ENCODE measurements around the gene VGLL4.

- TF ChIP-seq CTCF (optimal IDR thresholded peaks at IDR 0.05 in 1 of 3, IDR thresholded peaks at IDR 0.05 in 1 of 3, conservative IDR thresholded peaks at IDR 0.05 in 1 of 3; ENCODE audit: extremely low read depth in 1 of 3, insufficient read depth in 2 of 3, low read length in 3 of 3) (no peak), EZH2 (IDR thresholded peaks at IDR 0.05; ENCODE audit: low read length) (no peak)
Measured at GRCh38 chr3:11609481-11609880, 34.2 kb downstream of the VGLL4 start.

Data from keratinocyte (primary cell).